Right atrium auricular region (tissue), 2 donors: ENCODE measurements around the gene CREB3L2. TPM values are rescaled to one million over a fixed set of nuclear protein-coding genes. Genes with fewer than 3 reads are reported as not detected.
A peak's percentile ranks its signal among the peaks of the same experiment; 100 is the strongest.

Experiments
- DNase-seq: peaks from one replicate; pipeline ENCODE4 v3.0.0-alpha.2; 2019; ENCODE audit warnings: low spot score
- H3K27ac ChIP-seq, 2 donors: fragments of 200-600 bp; sonication (generic); 1 replicate in 1 of 2; 2 replicates in 1 of 2; pipeline ENCODE4 v1.5.1; 2016 to 2019
- H3K27me3 ChIP-seq, 2 donors: fragments of 200-600 bp; sonication (generic); one replicate each; pipeline versions ENCODE4 v1.5.1 to v1.6.0; 2017 to 2019
- H3K36me3 ChIP-seq: fragments of 200-600 bp; sonication (generic); one replicate; pipeline ENCODE4 v1.5.1; 2016
- H3K4me1 ChIP-seq, 2 donors: fragments of 200-600 bp; sonication (generic); one replicate each; pipeline versions ENCODE4 v1.5.1 to v1.6.0; 2017 to 2019
- H3K4me3 ChIP-seq, 2 donors: fragments of 200-600 bp; sonication (generic); 1 replicate in 1 of 2; 2 replicates in 1 of 2; pipeline ENCODE4 v1.5.1; 2017 to 2019; ENCODE audit warnings: mild to moderate bottlenecking in 1 of 2, moderate library complexity in 1 of 2
- H3K9me3 ChIP-seq, 2 donors: fragments of 200-600 bp; sonication (generic); one replicate each; pipeline ENCODE4 v1.5.1; 2019
- CTCF ChIP-seq, 2 donors: fragments of 200-600 bp; sonication (generic); IDR thresholded peaks; one replicate each; pipeline ENCODE4 v1.5.1; 2019; ENCODE audit warnings: antibody characterized with exemption in 2 of 2
- total RNA-seq, 2 donors: library from RNA; depleted of rRNA; stranded (reverse); fragments of >200 nt; gene quantifications; one replicate each; pipeline ENCODE4 v1.1.0, GENCODE V29; 2016

Gene CREB3L2
- total RNA-seq, 2 donors from 2014 or later = 25.6 to 39.6 TPM

DNA sequence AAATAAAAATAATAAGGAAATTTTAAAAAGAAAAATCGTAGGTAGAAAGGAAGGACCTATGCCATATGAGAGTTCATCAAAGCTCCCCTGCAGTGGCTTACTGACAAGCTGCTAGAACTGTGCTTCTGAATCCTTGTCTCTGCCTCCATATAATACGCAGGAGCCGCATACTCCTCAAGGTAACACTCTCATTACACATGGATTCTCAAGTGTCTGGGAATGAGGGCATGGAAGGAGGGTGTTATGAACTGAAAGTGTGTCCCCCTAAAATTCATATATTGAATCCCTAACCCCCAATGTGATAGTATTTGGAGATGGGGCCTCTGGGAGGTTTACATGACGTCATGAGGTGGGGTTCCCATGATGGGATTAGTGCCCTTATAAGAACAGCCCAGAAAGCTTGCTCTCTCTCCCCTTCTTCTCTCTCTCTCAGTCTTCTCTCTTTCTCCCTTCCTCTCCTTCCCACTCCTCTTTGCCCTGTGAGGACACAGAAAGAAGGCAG, 35.2 kb downstream of the CREB3L2 start:
- TF ChIP-seq CTCF (IDR thresholded peaks at IDR 0.05) = no peak
- no peak for DNase-seq
- Histone ChIP-seq H3K36me3 (no peaks in the 10 kb centered on the region), H3K27me3 (no peaks in the 10 kb centered on the region), H3K9me3 (no peaks in the 10 kb centered on the region), H3K4me1 (peaks cover 0 to 76% of the 10 kb centered on the region in 2 donors), H3K4me3 (no peak overlapping the region), H3K27ac (peak overlapping the region; percentile 19 to 36)

- Histone ChIP-seq H3K4me1 (peaks cover 0 to 76% of the 10 kb centered on the region in 2 donors), H3K27ac (peak overlapping the region; percentile 19 to 36)
- no peak for TF ChIP-seq CTCF (IDR thresholded peaks at IDR 0.05)
Observed at GRCh38 chr7:137965942-137966640, 35.8 kb downstream of the CREB3L2 start.

GRCh38 chr7:137964824-137965545, 36.9 kb downstream of the CREB3L2 start:
- H3K4me1 ChIP-seq = peaks cover 0 to 65% of the 10 kb centered on the region in 2 donors
- H3K27ac ChIP-seq = no peak overlapping the region
- TF ChIP-seq CTCF (IDR thresholded peaks at IDR 0.05) = no peak

More at GRCh38 chr7:137965942-137966640, 35.8 kb downstream of the CREB3L2 start:
- no peaks in the 10 kb centered on the region for H3K36me3 ChIP-seq
- no peaks in the 10 kb centered on the region for H3K27me3 ChIP-seq
- no peak for DNase-seq
- no peak overlapping the region for H3K4me3 ChIP-seq
- H3K9me3 ChIP-seq = no peaks in the 10 kb centered on the region

DNA sequence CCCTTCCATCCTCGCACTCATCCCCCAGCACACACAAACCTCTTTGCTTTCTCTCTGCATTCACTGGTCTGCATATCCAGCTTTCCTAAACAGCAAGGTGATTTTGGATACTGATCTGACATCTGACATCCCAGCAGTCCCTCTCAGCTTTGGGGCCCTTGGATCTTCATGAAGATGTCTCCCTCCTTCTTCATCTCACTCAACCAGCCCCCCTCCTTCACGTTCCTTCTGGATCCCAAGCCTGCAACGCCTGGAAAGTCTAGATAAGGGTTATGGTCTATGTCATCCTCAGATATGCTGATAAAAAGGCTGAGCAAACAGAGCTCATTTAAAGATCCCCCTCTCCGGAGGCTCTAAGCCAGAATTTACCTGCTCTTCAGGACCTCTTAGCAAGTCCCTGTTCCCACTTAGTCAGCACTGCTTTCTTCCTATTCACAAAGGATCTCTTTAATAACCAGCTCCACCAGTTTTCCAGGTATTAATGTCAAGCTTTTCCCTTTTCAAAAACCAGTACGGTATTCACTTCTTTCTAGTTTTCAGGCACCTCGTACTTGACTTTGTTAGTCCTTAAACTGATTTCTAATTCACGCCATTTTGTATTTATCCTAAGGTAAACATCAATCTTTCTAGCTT, 38.9 kb downstream of the CREB3L2 start:
- H3K36me3 ChIP-seq = no peaks in the 10 kb centered on the region
- H3K9me3 ChIP-seq = no peaks in the 10 kb centered on the region
- no peak overlapping the region for H3K27ac ChIP-seq
- no peak for DNase-seq
- no peak overlapping the region for H3K4me3 ChIP-seq
- no peak for TF ChIP-seq CTCF (IDR thresholded peaks at IDR 0.05)
- no peaks in the 10 kb centered on the region for H3K27me3 ChIP-seq
- peaks cover 0 to 70% of the 10 kb centered on the region in 2 donors for H3K4me1 ChIP-seq

More at GRCh38 chr7:137964824-137965545, 36.9 kb downstream of the CREB3L2 start:
- Histone ChIP-seq H3K4me3 (no peak overlapping the region), H3K27me3 (no peaks in the 10 kb centered on the region), H3K9me3 (no peaks in the 10 kb centered on the region), H3K36me3 (no peaks in the 10 kb centered on the region)
- no peak for DNase-seq

DNA sequence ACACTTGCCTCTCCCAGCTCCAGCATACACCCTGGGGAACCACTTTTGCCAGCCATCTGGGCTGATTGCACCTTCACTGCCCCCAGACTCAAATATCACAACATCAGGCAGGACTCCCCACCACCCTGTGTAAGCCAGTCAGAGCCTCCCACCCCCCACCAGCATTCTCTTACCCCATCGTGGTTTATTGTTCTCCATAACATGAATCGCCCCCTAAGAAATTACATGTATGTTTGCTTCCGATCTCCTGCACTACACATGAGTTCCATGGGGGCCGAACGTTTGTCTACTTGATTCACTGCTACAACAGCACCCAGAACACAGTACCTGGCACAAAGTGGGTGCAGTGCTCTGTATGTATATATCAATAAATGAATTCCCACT, 39.4 kb downstream of the CREB3L2 start:
- Histone ChIP-seq H3K4me1 (peaks cover 0 to 70% of the 10 kb centered on the region in 2 donors), H3K36me3 (no peaks in the 10 kb centered on the region), H3K27me3 (no peaks in the 10 kb centered on the region), H3K27ac (no peak overlapping the region), H3K9me3 (no peaks in the 10 kb centered on the region), H3K4me3 (no peak overlapping the region)
- TF ChIP-seq CTCF (IDR thresholded peaks at IDR 0.05) = no peak
- DNase-seq = no peak
